ENCODE data around the gene EMC7.
A peak's percentile ranks its signal among the peaks of the same experiment; 100 is the strongest.
"Not testable (repeated sequence)": the region's sequence is repeated elsewhere in the genome, so short reads cannot be mapped to it uniquely, and the experiment has no call there.

The EMC7 gene

GRCh38 chr15:34101366-34102174, at the start of gene EMC7, which contains the start of gene PGBD4:
EMC7 (minus strand) TSS chr15:34101862; CDS start chr15:34101839, 23 bp downstream.
PGBD4 (plus strand) TSS chr15:34102083; CDS start chr15:34102532, 449 bp downstream.
- DNase-seq = peak; percentile 99

DNA sequence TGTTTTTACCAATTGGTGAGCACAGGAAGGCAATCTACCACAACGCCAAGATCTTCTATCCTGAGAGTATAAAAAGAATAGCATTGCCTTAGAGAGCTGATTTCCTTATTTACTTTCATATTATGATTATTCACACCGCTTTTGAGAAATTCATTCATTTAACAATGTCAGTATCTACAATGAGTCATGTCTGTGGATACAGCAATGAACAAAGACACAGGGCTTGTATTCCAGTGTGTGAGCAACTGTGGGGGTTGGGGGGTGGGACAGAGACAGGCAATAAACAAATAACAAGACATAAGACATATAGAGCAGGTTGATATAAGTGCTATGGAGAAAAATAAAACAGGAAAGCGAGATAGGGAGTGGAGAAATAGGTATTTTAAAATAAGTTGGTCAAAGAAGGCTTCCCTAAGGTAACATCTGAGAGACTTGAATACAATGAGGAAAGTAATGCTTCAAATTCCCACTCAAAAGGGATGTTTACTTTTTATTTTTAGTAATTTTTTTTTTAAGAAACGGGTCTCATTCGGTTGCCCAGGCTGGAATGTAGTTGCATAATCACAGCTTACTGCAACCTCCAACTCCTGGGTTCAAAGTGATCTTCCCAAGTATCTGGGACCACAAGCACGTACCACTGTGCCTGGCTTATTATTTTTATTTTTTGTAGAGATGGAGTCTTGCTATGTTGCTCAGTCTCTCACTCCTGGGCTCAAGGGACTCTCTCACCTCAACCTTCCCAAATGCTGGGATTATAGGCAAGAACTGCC, 45.9 kb upstream of the EMC7 start:
- DNase-seq = no peak

- DNase-seq = no peak
Measured at GRCh38 chr15:34133511-34133910, 31.8 kb upstream of the EMC7 start.

- no peak for DNase-seq
Measured at GRCh38 chr15:34132881-34133280, 31.2 kb upstream of the EMC7 start.

GRCh38 chr15:34128898-34129297, 27.2 kb upstream of the EMC7 start:
- no peak for DNase-seq

GRCh38 chr15:34126522-34126921, 24.9 kb upstream of the EMC7 start:
- no peak for DNase-seq

DNA sequence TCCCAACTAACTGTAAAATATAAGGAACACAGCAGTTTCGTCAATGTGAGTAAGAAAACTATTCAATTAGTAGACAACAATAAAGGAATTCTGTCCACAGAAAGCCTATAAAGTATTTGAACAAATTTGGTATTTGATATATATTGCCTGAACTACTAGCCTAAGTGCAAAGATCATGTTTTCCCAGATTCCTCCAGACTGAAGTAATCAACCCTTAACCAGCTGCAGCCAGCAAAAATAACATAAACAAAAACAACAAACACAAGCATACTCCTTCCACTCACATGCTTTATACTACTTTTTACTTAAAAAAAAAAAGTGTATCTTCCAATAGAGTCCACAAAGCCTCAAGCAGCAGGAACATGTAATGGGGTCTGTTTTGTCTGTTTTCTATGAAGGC, 24.3 kb upstream of the EMC7 start:
- no peak for DNase-seq

DNA sequence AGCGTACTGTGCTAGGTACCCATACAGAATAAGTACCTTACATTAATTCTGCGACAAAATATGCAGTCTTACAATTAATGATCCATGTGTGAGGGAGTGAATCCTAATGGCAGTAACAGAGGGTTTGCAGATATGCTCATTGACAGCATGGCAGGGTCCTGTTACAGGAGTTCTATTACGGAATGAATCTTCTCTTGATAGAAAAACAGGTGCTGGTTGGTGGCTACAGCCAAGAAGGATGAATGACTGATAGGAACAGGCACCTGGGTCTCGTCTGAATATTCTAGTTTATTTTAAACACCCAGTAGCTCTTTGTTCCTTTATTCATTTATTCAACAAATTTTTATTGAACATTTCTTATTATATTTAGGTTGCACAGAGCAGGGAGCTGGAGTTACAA, 23.0 kb upstream of the EMC7 start:
- DNase-seq = no peak

- DNase-seq = no peak
Measured at GRCh38 chr15:34122771-34123183, 21.1 kb upstream of the EMC7 start.

DNA sequence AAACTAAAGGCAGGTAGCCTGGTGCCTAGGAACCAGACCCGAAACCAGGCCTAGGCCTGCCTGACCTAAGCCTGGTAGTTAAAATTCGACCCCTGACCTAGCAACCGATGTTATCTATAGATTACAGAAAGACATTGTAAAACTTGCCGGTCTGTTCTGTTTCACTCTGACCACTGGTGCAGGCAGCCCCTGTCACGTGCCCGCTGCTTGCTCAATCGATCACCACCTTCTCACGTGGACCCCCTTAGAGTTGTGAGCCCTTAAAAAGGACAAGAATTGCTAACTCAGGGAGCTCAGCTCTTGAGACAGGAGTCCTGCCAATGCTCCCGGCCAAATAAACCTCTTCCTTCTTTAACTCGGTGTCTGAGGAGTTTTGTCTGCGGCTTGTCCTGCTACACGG, 20.1 kb upstream of the EMC7 start:
- not testable (repeated sequence) for DNase-seq

GRCh38 chr15:34120420-34120819, 18.8 kb upstream of the EMC7 start:
- DNase-seq = not testable (repeated sequence)

DNA sequence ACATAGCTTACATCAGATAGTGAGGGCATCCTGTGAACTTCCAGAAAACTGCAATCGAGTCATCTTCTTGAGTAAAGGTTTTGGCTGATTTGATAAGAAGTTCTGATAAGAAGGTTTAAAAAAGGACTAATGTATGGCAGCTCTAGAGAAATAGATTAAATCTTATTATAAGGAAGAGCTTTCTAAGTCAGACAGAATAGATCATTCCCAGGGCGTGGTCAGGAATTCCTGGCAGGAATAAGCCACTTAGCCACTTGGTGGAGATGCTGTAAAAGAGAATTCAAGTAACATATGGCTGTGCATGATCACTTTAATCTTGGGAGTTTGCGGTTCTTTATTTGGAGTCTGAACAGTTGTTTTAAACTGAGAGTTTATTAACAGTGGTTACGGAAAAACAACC, 17.6 kb upstream of the EMC7 start:
- DNase-seq = no peak

- DNase-seq = no peak
Measured at GRCh38 chr15:34116620-34117019, 15.0 kb upstream of the EMC7 start.

- DNase-seq = no peak
Measured at GRCh38 chr15:34114739-34115138, 13.1 kb upstream of the EMC7 start.

- DNase-seq = no peak
Measured at GRCh38 chr15:34114215-34114614, 12.6 kb upstream of the EMC7 start.

DNA sequence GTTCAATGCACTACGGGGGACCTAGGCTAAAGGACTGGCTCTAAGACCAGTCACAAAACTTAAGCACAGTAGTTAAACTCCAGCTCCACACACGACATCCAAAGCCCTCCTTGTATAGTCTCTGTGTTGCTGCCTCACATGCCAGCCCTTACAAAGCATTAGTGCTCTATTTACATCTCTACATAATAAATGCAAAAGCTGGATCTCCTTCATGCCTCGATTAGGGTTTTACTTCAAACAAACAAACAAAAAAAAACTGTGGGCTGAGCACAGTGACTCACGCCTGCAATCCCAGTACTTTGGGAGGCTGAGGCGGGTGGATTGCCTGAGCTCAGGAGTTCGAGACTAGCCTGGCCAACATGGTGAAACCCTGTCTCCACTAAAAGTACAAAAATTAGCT, 9.8 kb upstream of the EMC7 start:
- DNase-seq = no peak

GRCh38 chr15:34109797-34110663, 8.4 kb upstream of the EMC7 start:
- DNase-seq = peak; percentile 16

DNA sequence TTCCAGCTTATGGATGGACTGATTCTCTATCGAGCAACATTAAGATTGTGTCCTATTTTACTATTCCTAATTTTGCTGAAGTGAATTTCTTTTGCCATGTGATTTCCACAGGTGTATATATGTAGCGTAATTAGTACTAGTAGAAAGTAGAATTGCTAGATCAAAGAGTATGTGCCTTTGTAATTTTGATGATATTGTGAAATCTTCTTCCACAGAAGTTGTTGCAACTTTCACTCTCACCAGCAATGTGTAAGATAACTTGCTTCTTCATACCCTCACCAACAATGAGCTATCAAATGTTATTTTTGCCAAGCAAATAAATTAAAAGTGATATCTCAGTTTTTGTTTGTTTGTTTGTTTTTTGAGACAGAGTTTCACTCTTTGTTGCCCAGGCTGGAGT, 5.7 kb upstream of the EMC7 start:
- DNase-seq = no peak

DNA sequence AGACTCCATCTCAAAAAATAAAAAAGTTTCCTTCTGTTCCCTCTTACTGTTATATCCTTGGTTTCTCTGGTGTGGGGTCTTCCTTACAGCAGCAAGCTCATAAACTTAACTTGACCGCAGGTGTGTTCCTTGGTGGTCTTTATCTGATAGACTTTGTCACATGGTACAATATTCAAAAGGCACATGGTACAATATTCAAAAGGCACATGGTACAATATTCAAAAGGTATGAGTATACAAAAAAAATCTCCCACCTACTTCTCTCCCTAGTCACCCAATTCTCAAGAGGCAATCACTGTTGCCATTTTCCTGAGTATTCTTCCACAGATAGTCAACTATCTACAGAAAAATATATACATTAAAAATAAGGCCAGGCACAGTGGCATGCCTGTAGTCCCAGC, 4.8 kb upstream of the EMC7 start:
- DNase-seq = no peak

GRCh38 chr15:34102175-34102925, 688 bp upstream of the EMC7 start:
- no peak for DNase-seq

DNA sequence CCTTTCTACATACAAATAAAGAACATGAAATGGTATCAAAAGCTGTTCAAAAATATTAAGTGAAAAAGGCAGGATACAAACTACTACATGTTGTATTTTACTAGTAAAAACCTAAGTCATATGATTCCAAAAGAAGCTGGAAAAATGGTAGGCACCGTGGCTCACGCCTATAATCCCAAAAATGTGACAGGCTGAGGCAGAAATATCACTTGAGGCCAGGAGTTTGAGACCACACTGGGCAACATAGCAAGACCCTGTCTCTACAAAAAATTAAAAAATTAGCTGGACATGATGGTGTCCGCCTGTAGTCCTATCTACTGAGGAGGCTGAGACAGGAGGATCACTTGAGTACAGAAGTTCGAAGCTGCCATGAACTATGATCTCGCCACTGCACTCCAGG, 1.7 kb downstream of the EMC7 start:
- DNase-seq = no peak

DNA sequence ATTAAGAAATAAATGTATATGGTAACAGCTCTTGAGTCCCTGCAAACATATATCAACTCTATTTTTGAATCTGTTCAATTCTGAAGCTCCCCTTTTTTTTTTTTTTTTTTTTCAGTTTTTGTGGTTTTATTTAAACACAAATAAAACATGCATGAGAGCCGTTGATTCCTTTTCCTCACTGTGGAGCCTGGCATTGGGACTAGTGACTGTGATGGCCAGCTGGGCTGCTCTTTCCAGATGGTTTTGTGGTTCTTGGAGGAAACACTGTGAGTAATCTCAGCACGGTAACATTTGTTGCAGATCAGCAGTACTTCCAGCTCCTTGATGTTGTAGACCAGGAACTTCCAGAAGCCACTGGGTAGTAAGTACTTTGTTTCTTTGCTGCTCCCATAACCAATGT, 15.9 kb downstream of the EMC7 start:
- DNase-seq = no peak

All from inflammatory macrophage treated with lipopolysaccharide for 4 hours (primary cell).